Caco-2 (cell line): Measurements from ENCODE around the gene ACOT6. TPM values are rescaled to one million over a fixed set of nuclear protein-coding genes. Genes with fewer than 3 reads are reported as not detected.
"Not testable (repeated sequence)": the region's sequence is repeated elsewhere in the genome, so short reads cannot be mapped to it uniquely, and the experiment has no call there.

ENCODE experiments used
- BruUV-seq: library from RNA; stranded (reverse); fragments of 400-500 nt; replicated peaks from 2 replicates; lab custom pipeline; 2021; lab: Mats Ljungman, UMichigan
- CTCF ChIA-PET: fragments of 300-600 bp; sonication (Branson Sonifier 250); formaldehyde crosslinking; loops from one replicate; lab custom pipeline; 2022; ENCODE audit warnings: antibody characterized with exemption; lab: Charles Lee
- POLR2A ChIA-PET: fragments of 300-600 bp; sonication (Branson Sonifier 250); formaldehyde crosslinking; loops from one replicate; lab custom pipeline; 2022; ENCODE audit warnings: antibody characterized with exemption; lab: Charles Lee
- DNase-seq, 2 experiments: peaks; one replicate each; pipeline versions ENCODE4 v3.0.0 to v3.0.0-alpha.2; 2020 to 2022
- H3K27me3 ChIP-seq: replicated peaks from 2 replicates; pipeline ENCODE4 v1.6.0; 2011; ENCODE audit warnings: low read length; ENCODE audit not compliant: control insufficient read depth, insufficient read depth
- H3K36me3 ChIP-seq: 2 replicates; pipeline ENCODE4 v1.5.1; 2011; ENCODE audit warnings: low read length; ENCODE audit not compliant: control insufficient read depth, insufficient read depth
- H3K4me1 ChIP-seq: fragments of 250-450 bp; sonication (Bioruptor Pico); 2 replicates; pipeline ENCODE4 v1.5.1; 2020; ENCODE audit warnings: mild to moderate bottlenecking
- H3K4me3 ChIP-seq: 2 replicates; pipeline ENCODE4 v1.5.1; 2011; ENCODE audit warnings: low read depth, mild to moderate bottlenecking, control low read depth, low read length
- H3K9me3 ChIP-seq: fragments of 250-450 bp; sonication (Bioruptor Pico); 2 replicates; pipeline ENCODE4 v1.5.1; 2020; ENCODE audit warnings: mild to moderate bottlenecking, moderate library complexity
- H3K27ac Mint-ChIP-seq: one replicate; pipeline ENCODE4 v1.8.0; 2022; ENCODE audit warnings: mixed read lengths; ENCODE audit not compliant: unreplicated experiment
- H3K27me3 Mint-ChIP-seq: one replicate; pipeline ENCODE4 v1.8.0; 2022; ENCODE audit warnings: mixed read lengths; ENCODE audit not compliant: insufficient read depth, unreplicated experiment
- H3K36me3 Mint-ChIP-seq: one replicate; pipeline ENCODE4 v1.8.0; 2022; ENCODE audit warnings: mild to moderate bottlenecking, mixed read lengths; ENCODE audit not compliant: insufficient read depth, unreplicated experiment
- H3K4me1 Mint-ChIP-seq: one replicate; pipeline ENCODE4 v1.8.0; 2022; ENCODE audit warnings: low read depth, mixed read lengths; ENCODE audit not compliant: unreplicated experiment
- H3K4me3 Mint-ChIP-seq: one replicate; pipeline ENCODE4 v1.8.0; 2022; ENCODE audit warnings: mild to moderate bottlenecking, moderate library complexity, mixed read lengths; ENCODE audit not compliant: unreplicated experiment
- H3K9me3 Mint-ChIP-seq: one replicate; pipeline ENCODE4 v1.8.0; 2022; ENCODE audit warnings: mixed read lengths; ENCODE audit not compliant: unreplicated experiment
- intact Hi-C: fragments of 100-400 bp; cut with micrococcal nuclease; formaldehyde crosslinking; loops from one replicate; pipeline ENCODE4 v1.10.0; 2022; ENCODE audit not compliant: unreplicated experiment
- total RNA-seq: library from RNA; stranded (reverse); gene quantifications from 2 replicates; pipeline ENCODE4 v1.2.3, GENCODE V29; 2022
- TF ChIP-seq, protein P1 (sequence below), 2 experiments: fragments of 200-600 bp in 1 of 2; IDR thresholded peaks; 1 replicate in 1 of 2; 2 replicates in 1 of 2; pipeline versions ENCODE4 v1.5.1 to v1.8.0; 2011 to 2022; ENCODE audit warnings: antibody characterized with exemption in 1 of 2, control low read depth in 1 of 2, inconsistent platforms in 1 of 2, low read depth in 1 of 2, low read length in 1 of 2, mild to moderate bottlenecking in 1 of 2, moderate library complexity in 1 of 2; ENCODE audit not compliant: insufficient read depth in 1 of 2, severe bottlenecking in 1 of 2, unreplicated experiment in 1 of 2

ACOT6 gene
- total RNA-seq, 1 experiment from 2014 or later, result not detected

- Mint-ChIP-seq H3K9me3 (no peaks in the 10 kb centered on the region), H3K4me3 (no peak overlapping the region), H3K36me3 (peaks cover 26% of the 10 kb centered on the region), H3K27me3 (no peaks in the 10 kb centered on the region), H3K4me1 (no peaks in the 10 kb centered on the region), H3K27ac (no peak overlapping the region)
- CTCF ChIA-PET, result no interaction called here
- Histone ChIP-seq H3K4me3 (no peak overlapping the region), H3K36me3 (0 out of 2 replicates have a peak, but pooled peaks cover 2% of the 10 kb centered on the region), H3K27me3 (no peaks in the 10 kb centered on the region), H3K4me1 (no peaks in the 10 kb centered on the region), H3K9me3 (no peaks in the 10 kb centered on the region)
- POLR2A ChIA-PET, result no interaction called here
- intact Hi-C loops, result loop anchor here (10.0 kb wide), 1 partner anchor 58 kb away; no protein-coding TSS in a partner anchor
- no peak for DNase-seq
- TF ChIP-seq, protein P1, sequence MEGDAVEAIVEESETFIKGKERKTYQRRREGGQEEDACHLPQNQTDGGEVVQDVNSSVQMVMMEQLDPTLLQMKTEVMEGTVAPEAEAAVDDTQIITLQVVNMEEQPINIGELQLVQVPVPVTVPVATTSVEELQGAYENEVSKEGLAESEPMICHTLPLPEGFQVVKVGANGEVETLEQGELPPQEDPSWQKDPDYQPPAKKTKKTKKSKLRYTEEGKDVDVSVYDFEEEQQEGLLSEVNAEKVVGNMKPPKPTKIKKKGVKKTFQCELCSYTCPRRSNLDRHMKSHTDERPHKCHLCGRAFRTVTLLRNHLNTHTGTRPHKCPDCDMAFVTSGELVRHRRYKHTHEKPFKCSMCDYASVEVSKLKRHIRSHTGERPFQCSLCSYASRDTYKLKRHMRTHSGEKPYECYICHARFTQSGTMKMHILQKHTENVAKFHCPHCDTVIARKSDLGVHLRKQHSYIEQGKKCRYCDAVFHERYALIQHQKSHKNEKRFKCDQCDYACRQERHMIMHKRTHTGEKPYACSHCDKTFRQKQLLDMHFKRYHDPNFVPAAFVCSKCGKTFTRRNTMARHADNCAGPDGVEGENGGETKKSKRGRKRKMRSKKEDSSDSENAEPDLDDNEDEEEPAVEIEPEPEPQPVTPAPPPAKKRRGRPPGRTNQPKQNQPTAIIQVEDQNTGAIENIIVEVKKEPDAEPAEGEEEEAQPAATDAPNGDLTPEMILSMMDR (IDR thresholded peaks at IDR 0.05; ENCODE audit: insufficient read depth in 1 of 2, low read depth in 1 of 2, low read length in 1 of 2, severe bottlenecking in 1 of 2, unreplicated experiment in 1 of 2), result no peak
- no TSS peak for BruUV-seq
Observed at GRCh38 chr14:73576391-73576790, 35.9 kb upstream of the ACOT6 start.

DNA sequence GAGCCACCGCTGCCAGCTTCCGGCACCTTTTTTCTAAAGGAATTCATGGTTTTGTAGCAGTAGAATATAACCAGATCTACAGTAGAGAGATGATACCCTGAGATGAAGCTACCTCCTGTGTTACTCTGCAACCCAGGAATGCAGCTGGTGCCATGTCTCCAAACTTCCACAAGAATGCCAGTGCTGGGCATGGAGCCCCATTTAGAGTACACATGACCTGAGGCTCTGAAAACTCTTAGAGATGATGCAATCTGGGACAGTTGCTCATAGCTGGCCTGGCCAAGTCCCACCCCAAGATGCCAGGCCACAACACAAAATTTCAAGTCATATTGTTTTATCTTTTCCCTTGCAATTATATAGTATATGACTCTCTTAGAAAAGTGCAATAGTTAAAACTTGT, 35.1 kb upstream of the ACOT6 start:
- H3K27ac Mint-ChIP-seq, DNase-seq, H3K4me3 Mint-ChIP-seq, H3K36me3 ChIP-seq, CTCF ChIA-PET, POLR2A ChIA-PET, H3K4me1 Mint-ChIP-seq, H3K9me3 Mint-ChIP-seq, H3K27me3 Mint-ChIP-seq, H3K9me3 ChIP-seq, H3K4me3 ChIP-seq, H3K27me3 ChIP-seq, H3K4me1 ChIP-seq, BruUV-seq: not testable (repeated sequence)
- peaks cover 26% of the 10 kb centered on the region for H3K36me3 Mint-ChIP-seq
- intact Hi-C loops, result loop anchor here (10.0 kb wide), 1 partner anchor 58 kb away; no protein-coding TSS in a partner anchor

DNA sequence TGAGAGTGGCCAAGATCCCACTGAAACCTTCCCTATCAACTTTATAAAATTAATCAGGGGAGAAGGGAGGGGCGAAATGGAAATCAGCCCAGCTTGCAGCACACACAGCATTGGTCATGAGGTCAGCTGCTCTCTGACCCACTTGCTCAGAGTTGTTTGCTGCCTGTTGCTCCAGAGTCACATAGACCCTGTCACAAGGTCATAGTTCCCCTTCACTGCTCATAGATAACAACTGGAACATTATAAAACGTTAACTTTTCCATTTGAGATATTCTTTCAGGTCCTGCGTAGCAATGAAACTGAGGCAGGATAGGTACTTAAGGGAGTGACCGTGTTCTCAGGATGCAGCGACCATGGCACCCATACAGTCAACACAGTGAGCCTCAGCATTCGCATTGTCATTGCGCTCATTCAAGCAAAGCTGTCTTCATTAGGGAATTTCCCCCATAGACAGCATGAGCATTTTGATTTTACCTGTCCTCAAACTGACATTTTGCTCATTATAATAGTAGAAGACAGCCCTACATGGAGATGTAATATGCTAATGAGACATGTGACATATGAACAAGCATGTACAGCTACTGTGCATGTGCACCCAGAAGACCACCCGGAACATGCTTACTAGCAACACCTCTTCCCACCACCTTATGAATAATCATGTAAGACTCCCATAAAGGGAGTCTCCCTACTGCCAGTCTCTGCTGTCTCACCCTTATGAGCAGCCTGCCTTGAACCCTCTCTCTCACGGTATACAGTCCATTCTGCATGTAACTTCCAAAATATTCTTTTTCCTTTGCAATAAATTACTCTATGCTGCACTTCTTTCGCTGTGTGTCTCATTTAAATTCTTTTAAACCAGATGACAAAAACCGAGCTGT, 30.0 kb upstream of the ACOT6 start:
- H3K27ac Mint-ChIP-seq, H3K4me1 ChIP-seq, POLR2A ChIA-PET, H3K4me3 ChIP-seq, H3K9me3 Mint-ChIP-seq, H3K36me3 ChIP-seq, H3K36me3 Mint-ChIP-seq, H3K4me3 Mint-ChIP-seq, DNase-seq, H3K9me3 ChIP-seq, intact Hi-C loops, BruUV-seq, H3K27me3 Mint-ChIP-seq, H3K4me1 Mint-ChIP-seq, H3K27me3 ChIP-seq, CTCF ChIA-PET: not testable (repeated sequence)

GRCh38 chr14:73588695-73589094, 23.6 kb upstream of the ACOT6 start:
- Histone ChIP-seq H3K27me3 (no peaks in the 10 kb centered on the region), H3K9me3 (no peaks in the 10 kb centered on the region), H3K36me3 (no peaks in the 10 kb centered on the region), H3K4me1 (no peaks in the 10 kb centered on the region), H3K4me3 (no peak overlapping the region)
- no peaks in the 10 kb centered on the region for H3K9me3 Mint-ChIP-seq
- H3K27ac Mint-ChIP-seq, result no peak overlapping the region
- TF ChIP-seq, protein P1 (IDR thresholded peaks at IDR 0.05; ENCODE audit: insufficient read depth in 1 of 2, low read depth in 1 of 2, low read length in 1 of 2, severe bottlenecking in 1 of 2, unreplicated experiment in 1 of 2), result no peak
- H3K27me3 Mint-ChIP-seq, result no peaks in the 10 kb centered on the region
- no TSS peak for BruUV-seq
- intact Hi-C loops, result no loop called here
- ChIA-PET POLR2A (no interaction called here), CTCF (no interaction called here)
- no peak for DNase-seq
- no peaks in the 10 kb centered on the region for H3K4me1 Mint-ChIP-seq
- peaks cover 4% of the 10 kb centered on the region for H3K36me3 Mint-ChIP-seq
- H3K4me3 Mint-ChIP-seq, result no peak overlapping the region
